HG02870 (cell line): ENCODE data around the gene CD300LG.
"Not testable (repeated sequence)": the region's sequence is repeated elsewhere in the genome, so short reads cannot be mapped to it uniquely, and the experiment has no call there.

Experiments
- ATAC-seq: cut with Tn5 transposase; IDR thresholded peaks from one replicate; pipeline ENCODE4 v1.9.1; 2021; ENCODE audit warnings: mild to moderate bottlenecking, moderate library complexity; ENCODE audit not compliant: unreplicated experiment

CD300LG gene

GRCh38 chr17:43846963-43847371, at the start of gene CD300LG:
Gene CD300LG, plus strand, starts transcription at chr17:43847176. Its CDS starts 41 bp downstream, at chr17:43847217.
- ATAC-seq: no peak

GRCh38 chr17:43798024-43798423, 49.0 kb upstream of the CD300LG start:
- ATAC-seq: not testable (repeated sequence)

DNA sequence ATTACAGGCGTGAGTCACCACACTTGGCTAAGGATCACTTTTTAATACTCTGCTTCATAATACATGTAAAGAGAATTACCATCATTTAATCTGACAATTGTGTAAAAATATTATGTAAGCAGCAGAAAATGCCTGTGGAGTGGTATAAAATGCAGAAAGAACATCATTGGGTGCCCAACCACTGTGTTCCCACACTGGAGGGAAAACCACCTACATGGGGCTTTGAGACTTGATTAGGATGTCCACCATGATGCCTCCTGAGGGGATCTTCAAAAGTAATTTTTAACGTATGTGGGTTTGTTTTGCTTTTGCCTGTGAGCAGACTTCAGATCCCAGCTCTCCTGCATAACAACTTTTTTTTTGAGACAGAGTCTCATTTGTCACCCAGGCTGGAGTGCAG, 47.9 kb upstream of the CD300LG start:
- ATAC-seq: no peak

DNA sequence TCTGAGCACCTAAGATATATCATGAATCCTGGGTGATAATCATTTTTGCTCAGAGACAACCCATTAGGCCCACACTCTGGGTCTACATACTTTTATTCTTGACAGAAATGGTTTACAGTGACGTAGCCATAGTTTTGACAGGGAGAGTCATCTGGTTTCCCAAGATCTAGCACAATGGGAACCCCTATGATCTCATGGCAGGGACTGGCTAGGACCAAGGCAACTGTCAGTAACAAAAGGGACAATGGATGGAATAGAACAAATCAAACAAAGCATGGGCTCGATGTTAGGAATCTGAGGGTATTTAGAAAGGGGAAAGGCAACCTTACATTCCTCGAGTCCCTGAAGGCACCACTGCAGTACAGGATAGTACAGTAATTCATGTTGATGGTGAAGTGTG, 46.2 kb upstream of the CD300LG start:
- no peak for ATAC-seq

DNA sequence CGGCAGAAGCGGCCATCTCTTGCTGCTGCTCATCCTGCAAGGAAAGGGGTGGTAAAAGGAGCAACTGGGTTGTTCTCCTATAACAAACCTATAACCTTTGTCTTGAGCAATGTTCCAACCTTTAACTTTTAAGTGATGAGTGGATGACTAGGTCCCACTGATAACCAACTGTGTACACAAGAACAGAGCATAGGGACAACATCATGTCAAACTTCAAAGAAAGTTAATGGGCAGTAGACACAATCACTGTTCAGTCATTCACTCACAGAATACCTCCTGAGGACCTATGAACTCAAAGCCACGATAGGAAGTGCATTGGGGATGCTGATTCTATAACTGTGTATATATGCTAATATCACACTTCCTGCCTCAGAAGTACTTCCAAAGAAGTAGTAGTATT, 45.1 kb upstream of the CD300LG start:
- ATAC-seq: no peak

DNA sequence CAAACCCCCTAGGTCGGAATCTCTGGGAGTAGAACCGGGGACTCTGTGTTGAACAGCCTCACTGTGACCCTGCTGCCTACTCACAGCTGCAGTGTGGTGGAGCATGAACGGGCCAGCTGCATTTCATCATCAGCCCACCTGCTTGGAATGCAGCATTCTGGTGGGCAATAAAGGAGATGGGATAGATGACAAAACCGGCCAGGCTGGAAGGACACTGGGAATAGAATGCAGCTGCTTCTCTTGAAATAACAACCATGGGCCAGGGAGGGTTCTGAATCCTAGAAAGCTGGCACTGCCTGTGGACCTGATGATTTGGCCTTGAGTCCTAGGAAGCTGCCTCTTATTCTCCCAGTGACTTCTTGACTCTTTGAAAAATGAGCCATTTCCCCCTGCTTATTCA, 43.2 kb upstream of the CD300LG start:
- no peak for ATAC-seq

- ATAC-seq: no peak
These were observed 41.9 kb upstream of the CD300LG start for GRCh38 chr17:43805117-43805516.

GRCh38 chr17:43808076-43808475, 38.9 kb upstream of the CD300LG start:
- ATAC-seq: no peak

DNA sequence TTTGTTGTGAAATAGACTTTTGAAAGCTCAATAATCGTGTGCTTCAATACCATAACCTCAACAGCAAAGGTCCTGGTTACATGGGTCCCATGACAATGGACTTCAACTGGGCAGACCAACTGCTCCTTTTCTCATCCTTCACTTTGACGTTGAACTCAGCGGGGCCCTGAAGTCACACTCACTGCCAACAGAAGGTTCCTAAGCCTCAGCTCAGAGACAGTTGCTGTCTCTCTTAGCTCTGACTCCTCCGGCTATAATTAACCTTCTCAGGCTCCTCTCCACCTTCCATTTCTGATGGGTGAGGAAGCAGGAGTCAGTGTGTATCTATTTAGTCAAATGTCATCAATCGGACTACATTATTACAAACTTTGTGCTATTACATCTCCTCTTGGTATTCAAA, 37.9 kb upstream of the CD300LG start:
- ATAC-seq: no peak

DNA sequence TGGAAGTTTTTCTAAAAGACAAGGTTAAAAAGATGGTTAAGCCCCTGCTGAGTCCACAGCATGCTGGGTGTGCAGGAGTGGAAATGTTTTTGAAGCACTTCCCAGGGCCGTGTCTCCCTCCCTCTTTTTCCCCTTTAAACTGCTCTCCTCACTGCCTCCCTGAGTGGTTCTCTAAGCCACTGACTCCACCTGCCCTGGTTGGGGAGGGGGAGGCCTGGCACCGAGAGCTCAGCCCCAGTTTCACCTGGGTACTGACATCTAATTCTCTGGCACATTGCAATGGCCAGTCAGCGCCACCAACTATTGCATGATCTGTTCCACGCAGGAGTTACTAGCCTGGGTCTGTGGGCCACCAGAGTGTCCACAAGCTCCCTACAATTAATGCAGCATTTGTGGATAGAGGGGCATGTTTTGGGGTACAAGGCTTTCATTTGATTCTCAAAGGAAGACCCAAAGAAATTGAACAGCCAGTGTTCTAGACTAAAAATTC, 36.7 kb upstream of the CD300LG start:
- no peak for ATAC-seq

DNA sequence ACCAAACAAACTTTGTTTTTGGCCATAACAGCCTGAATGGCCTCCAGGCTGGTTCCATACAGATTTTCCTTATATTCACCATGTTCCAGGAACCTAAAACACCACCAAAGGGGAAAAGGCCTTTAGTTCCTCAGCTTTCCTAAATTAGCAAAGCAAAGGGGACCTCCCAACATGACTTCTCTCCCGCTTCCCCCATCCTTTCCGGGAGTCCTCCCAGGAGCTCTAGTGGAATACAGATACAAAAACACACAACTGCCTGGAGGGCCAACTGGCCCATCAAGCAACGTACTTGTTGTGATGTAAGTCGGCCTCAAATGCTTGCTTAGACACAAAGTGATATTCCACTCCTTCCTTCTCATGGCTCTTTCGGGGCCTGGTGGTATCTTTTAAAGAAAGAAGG, 36.2 kb upstream of the CD300LG start:
- no peak for ATAC-seq

- ATAC-seq: no peak
These were observed 34.3 kb upstream of the CD300LG start for GRCh38 chr17:43812396-43813265.

DNA sequence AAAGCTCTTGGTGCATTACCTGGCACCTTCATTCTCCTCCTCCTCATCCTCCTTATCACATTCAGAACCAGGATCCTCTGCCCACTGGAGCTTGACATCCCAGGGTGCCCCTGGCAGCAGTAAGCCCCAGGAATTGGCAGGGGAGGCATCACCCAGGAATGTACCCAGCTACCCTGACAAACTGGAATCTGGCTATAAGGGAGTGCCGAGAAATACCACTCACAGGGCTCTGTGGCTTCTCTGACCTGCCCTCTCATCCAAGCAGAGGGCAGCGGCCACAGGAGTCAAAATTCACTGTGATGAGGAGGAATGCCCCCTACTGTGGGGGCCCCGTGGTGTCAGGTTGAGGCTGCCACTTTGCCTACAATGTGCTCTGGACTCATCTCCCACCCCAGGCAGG, 33.6 kb upstream of the CD300LG start:
- ATAC-seq: no peak

GRCh38 chr17:43814026-43814425, 33.0 kb upstream of the CD300LG start:
- ATAC-seq: no peak

DNA sequence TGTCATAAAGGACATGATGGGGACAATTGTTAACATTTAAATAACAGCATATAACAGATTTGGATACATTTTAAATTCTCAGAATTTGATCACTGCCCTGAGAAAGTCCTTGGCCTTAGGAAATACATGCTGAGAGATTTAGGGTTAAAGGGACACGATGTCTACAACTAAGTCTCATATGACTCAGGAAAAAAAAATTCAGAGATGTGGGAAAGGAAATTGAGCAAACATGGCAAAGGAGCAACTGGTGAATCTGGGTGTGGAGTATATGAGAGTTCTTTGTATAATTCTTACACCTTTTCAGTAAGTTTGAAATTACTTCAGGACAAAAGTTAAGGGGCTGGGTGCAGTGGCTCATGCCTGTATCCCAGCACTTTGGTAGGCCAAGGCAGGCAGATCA, 32.3 kb upstream of the CD300LG start:
- ATAC-seq: no peak

GRCh38 chr17:43816336-43817320, 30.3 kb upstream of the CD300LG start:
- no peak for ATAC-seq

GRCh38 chr17:43817826-43818225, 29.1 kb upstream of the CD300LG start:
- no peak for ATAC-seq

DNA sequence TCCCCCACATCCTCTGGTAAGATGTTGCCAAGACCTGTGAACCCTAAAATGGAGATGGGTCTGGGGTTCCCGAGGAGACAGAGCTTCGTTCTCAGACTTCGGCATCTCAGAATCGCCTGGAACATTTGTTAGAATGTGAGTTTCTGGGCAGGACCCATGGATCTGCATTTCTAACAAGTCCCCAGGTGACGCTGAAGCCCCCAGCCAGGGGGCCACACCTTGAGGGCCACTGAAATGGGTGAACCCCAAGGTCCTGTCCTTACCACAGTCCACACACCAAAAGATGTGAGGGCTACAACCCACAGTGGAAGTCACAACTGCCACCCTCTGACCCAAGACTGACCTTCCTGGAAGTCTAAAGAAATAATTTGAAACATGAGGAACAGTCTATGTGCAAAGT, 28.0 kb upstream of the CD300LG start:
- ATAC-seq: no peak

GRCh38 chr17:43820759-43821158, 26.2 kb upstream of the CD300LG start:
- no peak for ATAC-seq

GRCh38 chr17:43822570-43823190, 24.3 kb upstream of the CD300LG start:
- ATAC-seq: no peak
